ENCODE measurements around the gene ARHGAP32. TPM values are rescaled to one million over a fixed set of nuclear protein-coding genes. Genes with fewer than 3 reads are reported as not detected.
"Not testable (repeated sequence)": the region's sequence is repeated elsewhere in the genome, so short reads cannot be mapped to it uniquely, and the experiment has no call there.

ARHGAP32 gene
- total RNA-seq, 1 experiment from 2014 or later = 9.3 TPM

- DNase-seq (ENCODE audit: low read depth) = no peak
Measured at GRCh38 chr11:128933481-128934178, 258.5 kb downstream of the ARHGAP32 start.

- peak; percentile 89 for DNase-seq (ENCODE audit: low read depth)
Measured at GRCh38 chr11:128931668-128932067, 260.5 kb downstream of the ARHGAP32 start.

- no peak for DNase-seq (ENCODE audit: low read depth)
Measured at GRCh38 chr11:128931066-128931465, 261.1 kb downstream of the ARHGAP32 start.

- DNase-seq (ENCODE audit: low read depth) = peak; percentile 46
Measured at GRCh38 chr11:128929991-128930390, 262.1 kb downstream of the ARHGAP32 start.

- DNase-seq (ENCODE audit: low read depth) = no peak
Measured at GRCh38 chr11:128929468-128929867, 262.7 kb downstream of the ARHGAP32 start.

GRCh38 chr11:128928400-128928799 is 263.7 kb downstream of the ARHGAP32 start:
- no peak for DNase-seq (ENCODE audit: low read depth)

- DNase-seq (ENCODE audit: low read depth) = no peak
Measured at GRCh38 chr11:128927683-128928336, 264.3 kb downstream of the ARHGAP32 start.

- DNase-seq (ENCODE audit: low read depth) = no peak
Measured at GRCh38 chr11:128927108-128927461, 265.0 kb downstream of the ARHGAP32 start.

GRCh38 chr11:128926437-128927107 is 265.6 kb downstream of the ARHGAP32 start:
- DNase-seq (ENCODE audit: low read depth) = no peak

- DNase-seq (ENCODE audit: low read depth) = no peak
Measured at GRCh38 chr11:128926000-128926399, 266.1 kb downstream of the ARHGAP32 start.

- no peak for DNase-seq (ENCODE audit: low read depth)
Measured at GRCh38 chr11:128925250-128925600, 266.9 kb downstream of the ARHGAP32 start.

- DNase-seq (ENCODE audit: low read depth) = no peak
Measured at GRCh38 chr11:128924510-128925249, 267.4 kb downstream of the ARHGAP32 start.

- no peak for DNase-seq (ENCODE audit: low read depth)
Measured at GRCh38 chr11:128924104-128924503, 268.0 kb downstream of the ARHGAP32 start.

GRCh38 chr11:128921793-128922192 is 270.3 kb downstream of the ARHGAP32 start:
- no peak for DNase-seq (ENCODE audit: low read depth)

- no peak for DNase-seq (ENCODE audit: low read depth)
Measured at GRCh38 chr11:128920666-128921065, 271.5 kb downstream of the ARHGAP32 start.

GRCh38 chr11:128919635-128920034 is 272.5 kb downstream of the ARHGAP32 start:
- not testable (repeated sequence) for DNase-seq (ENCODE audit: low read depth)

GRCh38 chr11:128919216-128919615 is 272.9 kb downstream of the ARHGAP32 start:
- no peak for DNase-seq (ENCODE audit: low read depth)

- no peak for DNase-seq (ENCODE audit: low read depth)
Measured at GRCh38 chr11:128917144-128917724, 274.9 kb downstream of the ARHGAP32 start.

GRCh38 chr11:128916681-128917080 is 275.4 kb downstream of the ARHGAP32 start:
- DNase-seq (ENCODE audit: low read depth) = no peak

GRCh38 chr11:128916037-128916572 is 276.0 kb downstream of the ARHGAP32 start:
- DNase-seq (ENCODE audit: low read depth) = no peak

- no peak for DNase-seq (ENCODE audit: low read depth)
Measured at GRCh38 chr11:128915149-128915521, 277.0 kb downstream of the ARHGAP32 start.

All from LHCN-M2 (cell line).